Stimulated activated CD8-positive, alpha-beta memory T cell treated with anti-CD3 and anti-CD28 coated beads, Interleukin-4, amount 100 ng/mL, for 1 hour (primary cell): ENCODE measurements around the gene HHLA2.

Experiments used
- DNase-seq, 2 donors: peaks; one replicate each; pipeline ENCODE4 v3.0.0-alpha.2; 2020; ENCODE audit warnings: low read depth in 2 of 2, low spot score in 1 of 2

HHLA2 gene

GRCh38 chr3:108391917-108392593 is 95.7 kb downstream of the HHLA2 start:
- no peak for DNase-seq

GRCh38 chr3:108393128-108393900 is 97.0 kb downstream of the HHLA2 start:
- no peak for DNase-seq

- DNase-seq, result no peak
Observed at GRCh38 chr3:108394016-108394415, 97.7 kb downstream of the HHLA2 start.

- no peak for DNase-seq
Observed at GRCh38 chr3:108394563-108394962, 98.2 kb downstream of the HHLA2 start.

GRCh38 chr3:108396336-108396735 is 100.0 kb downstream of the HHLA2 start:
- no peak for DNase-seq

- DNase-seq, result no peak
Observed at GRCh38 chr3:108398510-108398909, 102.2 kb downstream of the HHLA2 start.

- no peak for DNase-seq
Observed at GRCh38 chr3:108401836-108402235, 105.5 kb downstream of the HHLA2 start.

- no peak for DNase-seq
Observed at GRCh38 chr3:108403198-108403597, 106.8 kb downstream of the HHLA2 start.

- DNase-seq, result no peak
Observed at GRCh38 chr3:108403686-108404345, 107.5 kb downstream of the HHLA2 start.

- no peak for DNase-seq
Observed at GRCh38 chr3:108404368-108404767, 108.0 kb downstream of the HHLA2 start.

GRCh38 chr3:108406063-108406660 is 109.8 kb downstream of the HHLA2 start:
- DNase-seq, result no peak

- no peak for DNase-seq
Observed at GRCh38 chr3:108406661-108407206, 110.4 kb downstream of the HHLA2 start.

GRCh38 chr3:108407886-108408285 is 111.5 kb downstream of the HHLA2 start:
- DNase-seq, result no peak

- no peak for DNase-seq
Observed at GRCh38 chr3:108408883-108409799, 112.8 kb downstream of the HHLA2 start.

GRCh38 chr3:108409800-108410178 is 113.4 kb downstream of the HHLA2 start:
- DNase-seq, result no peak

GRCh38 chr3:108410531-108410984 is 114.2 kb downstream of the HHLA2 start:
- no peak for DNase-seq

GRCh38 chr3:108412121-108412750 is 115.9 kb downstream of the HHLA2 start:
- DNase-seq, result no peak

GRCh38 chr3:108414007-108414406 is 117.7 kb downstream of the HHLA2 start:
- DNase-seq, result no peak

- DNase-seq, result no peak
Observed at GRCh38 chr3:108415661-108416060, 119.3 kb downstream of the HHLA2 start.
